HL-60 (cell line): ENCODE data around the gene E4F1.
A peak's percentile ranks its signal among the peaks of the same experiment; 100 is the strongest.

ENCODE experiments used
- DNase-seq, 2 experiments: peaks; one replicate each; pipeline ENCODE4 v3.0.0-alpha.2; 2010 to 2020; ENCODE audit warnings: low read depth in 1 of 2, low spot score in 1 of 2
- H3K27ac ChIP-seq: fragments of 250-450 bp; sonication (Bioruptor Pico); replicated peaks from 2 replicates; pipeline ENCODE4 v1.5.1; 2020; ENCODE audit warnings: mild to moderate bottlenecking, moderate library complexity
- H3K27me3 ChIP-seq: fragments of 250-450 bp; sonication (Bioruptor Pico); 2 replicates; pipeline ENCODE4 v1.5.1; 2021; ENCODE audit warnings: mild to moderate bottlenecking, moderate library complexity; ENCODE audit not compliant: insufficient read depth, poor library complexity, severe bottlenecking
- H3K4me3 ChIP-seq: replicated peaks from 2 replicates; pipeline ENCODE4 v1.5.1; 2011; ENCODE audit warnings: mild to moderate bottlenecking, control low read depth, low read length; ENCODE audit not compliant: insufficient read depth
- GABPA ChIP-seq: IDR thresholded peaks from 2 replicates; pipeline ENCODE4 v1.6.1; 2012; ENCODE audit warnings: low read depth
- POLR2AphosphoS5 ChIP-seq: IDR thresholded peaks from 2 replicates; pipeline ENCODE4 v1.6.1; 2012; ENCODE audit warnings: low read depth
- SPI1 ChIP-seq: IDR thresholded peaks from 2 replicates; pipeline ENCODE4 v1.6.1; 2012; ENCODE audit warnings: low read depth, mild to moderate bottlenecking, borderline replicate concordance
- TF ChIP-seq, protein P1 (sequence below): IDR thresholded peaks from one replicate; pipeline ENCODE4 v1.5.1; 2011; ENCODE audit warnings: low read length, control low read depth, inconsistent platforms; ENCODE audit not compliant: insufficient read depth
- TF ChIP-seq, protein P2 (sequence below): IDR thresholded peaks from 2 replicates; pipeline ENCODE4 v1.6.1; 2012; ENCODE audit warnings: low read depth; ENCODE audit not compliant: insufficient replicate concordance

E4F1 gene

DNA sequence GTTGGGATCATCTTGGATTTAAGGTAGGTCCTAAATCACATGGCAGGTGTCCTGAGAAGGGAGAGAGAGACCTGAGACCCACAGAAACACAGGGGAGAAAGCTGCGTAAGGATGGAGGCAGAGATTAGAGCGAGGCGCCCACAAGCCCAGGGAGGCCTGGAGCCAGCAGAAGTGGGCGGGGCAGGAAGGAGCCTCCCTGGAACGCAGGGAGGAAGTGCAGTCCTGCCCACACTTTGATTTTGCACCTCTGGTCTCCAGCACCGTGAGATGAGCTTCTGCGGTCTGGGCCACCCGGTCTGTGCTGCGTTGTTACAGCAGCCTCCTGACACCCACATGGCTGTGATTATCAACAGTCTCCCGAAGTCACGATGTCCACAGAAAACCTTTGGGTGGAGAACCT lies 19.2 kb downstream of the E4F1 start:
- no peak for DNase-seq
- TF ChIP-seq SPI1 (peak; percentile 48), GABPA (no peak), POLR2AphosphoS5 (no peak)
- TF ChIP-seq, protein P1, sequence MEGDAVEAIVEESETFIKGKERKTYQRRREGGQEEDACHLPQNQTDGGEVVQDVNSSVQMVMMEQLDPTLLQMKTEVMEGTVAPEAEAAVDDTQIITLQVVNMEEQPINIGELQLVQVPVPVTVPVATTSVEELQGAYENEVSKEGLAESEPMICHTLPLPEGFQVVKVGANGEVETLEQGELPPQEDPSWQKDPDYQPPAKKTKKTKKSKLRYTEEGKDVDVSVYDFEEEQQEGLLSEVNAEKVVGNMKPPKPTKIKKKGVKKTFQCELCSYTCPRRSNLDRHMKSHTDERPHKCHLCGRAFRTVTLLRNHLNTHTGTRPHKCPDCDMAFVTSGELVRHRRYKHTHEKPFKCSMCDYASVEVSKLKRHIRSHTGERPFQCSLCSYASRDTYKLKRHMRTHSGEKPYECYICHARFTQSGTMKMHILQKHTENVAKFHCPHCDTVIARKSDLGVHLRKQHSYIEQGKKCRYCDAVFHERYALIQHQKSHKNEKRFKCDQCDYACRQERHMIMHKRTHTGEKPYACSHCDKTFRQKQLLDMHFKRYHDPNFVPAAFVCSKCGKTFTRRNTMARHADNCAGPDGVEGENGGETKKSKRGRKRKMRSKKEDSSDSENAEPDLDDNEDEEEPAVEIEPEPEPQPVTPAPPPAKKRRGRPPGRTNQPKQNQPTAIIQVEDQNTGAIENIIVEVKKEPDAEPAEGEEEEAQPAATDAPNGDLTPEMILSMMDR = no peak
- TF ChIP-seq, protein P2, sequence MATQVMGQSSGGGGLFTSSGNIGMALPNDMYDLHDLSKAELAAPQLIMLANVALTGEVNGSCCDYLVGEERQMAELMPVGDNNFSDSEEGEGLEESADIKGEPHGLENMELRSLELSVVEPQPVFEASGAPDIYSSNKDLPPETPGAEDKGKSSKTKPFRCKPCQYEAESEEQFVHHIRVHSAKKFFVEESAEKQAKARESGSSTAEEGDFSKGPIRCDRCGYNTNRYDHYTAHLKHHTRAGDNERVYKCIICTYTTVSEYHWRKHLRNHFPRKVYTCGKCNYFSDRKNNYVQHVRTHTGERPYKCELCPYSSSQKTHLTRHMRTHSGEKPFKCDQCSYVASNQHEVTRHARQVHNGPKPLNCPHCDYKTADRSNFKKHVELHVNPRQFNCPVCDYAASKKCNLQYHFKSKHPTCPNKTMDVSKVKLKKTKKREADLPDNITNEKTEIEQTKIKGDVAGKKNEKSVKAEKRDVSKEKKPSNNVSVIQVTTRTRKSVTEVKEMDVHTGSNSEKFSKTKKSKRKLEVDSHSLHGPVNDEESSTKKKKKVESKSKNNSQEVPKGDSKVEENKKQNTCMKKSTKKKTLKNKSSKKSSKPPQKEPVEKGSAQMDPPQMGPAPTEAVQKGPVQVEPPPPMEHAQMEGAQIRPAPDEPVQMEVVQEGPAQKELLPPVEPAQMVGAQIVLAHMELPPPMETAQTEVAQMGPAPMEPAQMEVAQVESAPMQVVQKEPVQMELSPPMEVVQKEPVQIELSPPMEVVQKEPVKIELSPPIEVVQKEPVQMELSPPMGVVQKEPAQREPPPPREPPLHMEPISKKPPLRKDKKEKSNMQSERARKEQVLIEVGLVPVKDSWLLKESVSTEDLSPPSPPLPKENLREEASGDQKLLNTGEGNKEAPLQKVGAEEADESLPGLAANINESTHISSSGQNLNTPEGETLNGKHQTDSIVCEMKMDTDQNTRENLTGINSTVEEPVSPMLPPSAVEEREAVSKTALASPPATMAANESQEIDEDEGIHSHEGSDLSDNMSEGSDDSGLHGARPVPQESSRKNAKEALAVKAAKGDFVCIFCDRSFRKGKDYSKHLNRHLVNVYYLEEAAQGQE = no peak
- Histone ChIP-seq H3K27ac (no peak overlapping the region), H3K27me3 (no peaks in the 10 kb centered on the region), H3K4me3 (no peak overlapping the region)

DNA sequence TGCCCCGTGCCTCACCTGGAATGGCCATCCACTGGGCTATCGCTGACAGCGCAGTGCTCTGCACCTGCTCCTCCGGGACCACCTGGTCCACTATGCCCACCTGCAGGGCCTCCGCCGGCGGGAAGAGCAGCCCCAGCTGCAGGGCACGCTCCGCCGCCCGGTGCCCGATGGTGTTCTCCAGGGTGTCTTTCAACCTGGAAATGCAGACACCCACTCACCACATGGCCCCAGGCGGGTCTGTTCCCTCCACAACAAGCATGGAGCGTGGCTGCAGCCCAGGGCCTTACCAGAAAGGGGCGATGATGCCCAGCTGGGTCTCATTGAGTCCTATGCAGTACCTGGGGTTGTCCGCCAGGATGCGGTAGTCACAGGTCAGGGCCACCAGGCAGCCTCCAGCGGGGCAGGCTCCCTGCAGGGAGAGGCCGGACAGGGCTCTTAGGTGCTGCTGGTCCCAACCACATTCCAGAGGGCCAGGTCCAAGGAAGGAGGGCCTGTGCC lies 19.7 kb downstream of the E4F1 start:
- DNase-seq = no peak
- Histone ChIP-seq H3K27me3 (no peaks in the 10 kb centered on the region), H3K4me3 (no peak overlapping the region), H3K27ac (no peak overlapping the region)
- TF ChIP-seq, protein P1 = no peak
- TF ChIP-seq SPI1 (no peak), GABPA (no peak), POLR2AphosphoS5 (no peak)
- TF ChIP-seq, protein P2 = no peak

DNA sequence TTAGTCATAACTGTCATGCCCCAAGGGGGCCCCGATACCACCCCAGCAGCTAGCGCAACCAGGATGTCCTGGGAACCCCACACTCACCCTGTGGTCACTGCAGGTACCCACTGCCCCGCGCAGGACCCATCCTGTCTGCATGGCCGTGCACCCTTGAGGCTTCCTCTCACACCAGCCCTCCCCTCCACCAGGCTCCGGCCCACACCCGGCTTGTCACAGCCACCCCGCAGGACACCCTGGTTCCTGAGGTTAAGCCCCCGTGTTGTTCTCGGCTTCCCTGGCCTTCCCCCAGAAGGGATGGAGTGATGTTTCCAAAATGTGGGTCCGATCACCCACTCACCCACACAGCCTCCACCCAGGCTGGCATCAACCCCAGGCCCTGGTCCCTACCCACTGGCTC lies 20.4 kb downstream of the E4F1 start:
- H3K27me3 ChIP-seq = no peaks in the 10 kb centered on the region
- no peak overlapping the region for H3K27ac ChIP-seq
- TF ChIP-seq, protein P1 = no peak
- TF ChIP-seq POLR2AphosphoS5 (no peak), SPI1 (no peak), GABPA (no peak)
- TF ChIP-seq, protein P2 = no peak
- no peak for DNase-seq
- H3K4me3 ChIP-seq = no peak overlapping the region
